OCI-M2 (cell line): Measurements from ENCODE around the gene PATE1.
"Not testable (repeated sequence)": the region's sequence is repeated elsewhere in the genome, so short reads cannot be mapped to it uniquely, and the experiment has no call there.

ENCODE experiments used
- DNase-seq: peaks from one replicate; lab custom pipeline; 2025; ENCODE audit not compliant: unreplicated experiment; lab: John Stamatoyannopoulos, UW

PATE1 gene, protein sequence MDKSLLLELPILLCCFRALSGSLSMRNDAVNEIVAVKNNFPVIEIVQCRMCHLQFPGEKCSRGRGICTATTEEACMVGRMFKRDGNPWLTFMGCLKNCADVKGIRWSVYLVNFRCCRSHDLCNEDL

DNA sequence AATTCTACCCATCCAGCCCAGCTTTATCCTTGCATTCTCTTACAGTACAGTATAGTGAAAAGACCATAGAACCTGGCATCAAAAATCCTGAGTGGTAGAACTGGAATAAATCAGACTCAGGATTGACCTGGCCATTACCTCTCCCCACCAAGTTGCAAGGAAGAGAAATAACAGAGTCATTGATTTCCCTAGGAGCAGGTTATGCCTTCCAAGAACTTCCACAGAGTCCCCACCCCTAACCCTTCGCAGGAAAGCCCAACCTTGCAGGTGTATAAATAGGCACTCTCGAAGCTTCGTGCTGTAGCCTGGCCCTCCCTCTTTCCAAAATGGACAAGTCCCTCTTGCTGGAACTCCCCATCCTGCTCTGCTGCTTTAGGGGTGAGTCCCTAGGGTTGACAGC is at the start of gene PATE1:
PATE1 (plus strand) TSS at position 301 of the 400 bp plus-strand sequence; CDS start at position 327, 26 bp downstream.
- DNase-seq = no peak

GRCh38 chr11:125701018-125701610 is 45.0 kb upstream of the PATE1 start:
- no peak for DNase-seq

DNA sequence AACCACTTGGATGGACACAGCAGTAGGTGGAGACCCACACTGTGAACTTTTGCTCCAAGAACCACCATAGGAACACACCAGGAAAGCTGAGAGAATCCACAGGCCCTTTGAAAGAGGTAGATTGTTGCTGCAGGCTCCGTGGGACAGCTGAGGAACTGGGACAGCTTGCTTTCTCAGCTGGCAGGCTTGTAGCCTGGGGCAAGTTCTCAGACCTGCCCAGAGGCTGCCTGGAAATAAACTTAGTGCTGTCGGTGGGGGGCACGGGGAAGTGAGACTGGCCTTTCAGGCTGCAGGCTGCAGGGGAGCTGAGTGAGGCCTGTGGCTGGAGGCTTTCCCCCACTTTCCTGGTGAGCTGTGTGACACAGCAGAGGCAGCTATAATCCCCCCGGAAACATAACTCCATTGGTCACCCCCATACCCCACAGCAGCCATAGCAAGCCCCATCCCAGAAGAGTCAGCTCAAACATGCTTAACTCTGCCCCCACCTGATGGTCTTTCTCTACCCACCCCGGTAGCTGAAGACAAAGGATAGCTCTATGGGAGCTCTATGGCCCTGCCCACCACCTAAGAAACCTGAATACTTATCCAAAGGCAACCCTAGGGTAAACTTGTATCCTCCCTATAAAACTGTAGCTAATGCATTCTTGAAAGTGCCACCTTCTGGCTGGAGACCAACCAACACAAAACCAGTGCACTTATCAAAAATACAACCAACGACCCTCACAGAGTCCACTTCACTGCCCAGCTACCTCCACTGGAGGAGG is 44.0 kb upstream of the PATE1 start:
- DNase-seq = no peak

DNA sequence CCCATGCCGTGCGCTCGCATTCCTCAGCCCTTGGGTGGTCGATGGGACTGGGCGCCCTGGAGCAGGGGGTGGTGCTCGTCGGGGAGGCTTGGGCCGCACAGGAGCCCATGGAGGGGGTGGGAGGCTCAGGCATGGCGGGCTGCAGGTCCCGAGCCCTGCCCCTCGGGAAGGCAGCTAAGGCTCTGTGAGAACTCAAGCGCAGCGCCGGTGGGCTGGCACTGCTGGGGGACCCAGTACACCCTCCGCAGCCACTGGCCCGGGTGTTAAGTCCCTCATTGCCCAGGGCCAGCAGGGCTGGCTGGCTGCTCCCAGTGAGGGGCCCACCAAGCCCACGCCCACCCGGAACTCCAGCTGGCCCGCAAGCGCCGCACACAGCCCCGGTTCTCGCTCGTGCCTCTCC is 41.4 kb upstream of the PATE1 start:
- DNase-seq = not testable (repeated sequence)

- no peak for DNase-seq
Measured at GRCh38 chr11:125720781-125721180, 25.3 kb upstream of the PATE1 start.

GRCh38 chr11:125724125-125724524 is 22.0 kb upstream of the PATE1 start:
- no peak for DNase-seq

GRCh38 chr11:125728969-125729368 is 17.1 kb upstream of the PATE1 start:
- no peak for DNase-seq

- DNase-seq = no peak
Measured at GRCh38 chr11:125740617-125741016, 5.5 kb upstream of the PATE1 start.

GRCh38 chr11:125743681-125744080 is 2.4 kb upstream of the PATE1 start:
- DNase-seq = no peak

DNA sequence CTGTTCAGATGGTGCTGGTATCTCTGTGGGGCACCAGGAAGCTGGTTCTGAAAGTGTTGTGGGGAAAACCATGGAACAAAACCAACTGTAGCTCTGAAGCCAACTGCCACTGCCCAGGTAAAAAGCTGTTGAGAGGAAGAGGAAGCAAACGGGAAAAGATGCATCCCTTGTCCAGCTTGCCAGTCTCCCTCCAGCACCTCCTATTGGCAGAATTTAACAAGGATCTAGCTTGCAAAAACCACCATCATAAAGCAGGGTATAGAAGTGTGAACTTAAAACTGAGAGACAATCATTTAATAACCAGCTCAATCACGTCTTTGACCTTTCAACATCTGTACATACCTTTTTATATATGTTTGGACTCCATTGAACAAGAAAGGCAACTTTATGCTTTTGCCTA is 4.5 kb downstream of the PATE1 start:
- DNase-seq = no peak

GRCh38 chr11:125756050-125756449 is 10.0 kb downstream of the PATE1 start:
- no peak for DNase-seq

GRCh38 chr11:125762445-125762844 is 16.4 kb downstream of the PATE1 start:
- DNase-seq = no peak

DNA sequence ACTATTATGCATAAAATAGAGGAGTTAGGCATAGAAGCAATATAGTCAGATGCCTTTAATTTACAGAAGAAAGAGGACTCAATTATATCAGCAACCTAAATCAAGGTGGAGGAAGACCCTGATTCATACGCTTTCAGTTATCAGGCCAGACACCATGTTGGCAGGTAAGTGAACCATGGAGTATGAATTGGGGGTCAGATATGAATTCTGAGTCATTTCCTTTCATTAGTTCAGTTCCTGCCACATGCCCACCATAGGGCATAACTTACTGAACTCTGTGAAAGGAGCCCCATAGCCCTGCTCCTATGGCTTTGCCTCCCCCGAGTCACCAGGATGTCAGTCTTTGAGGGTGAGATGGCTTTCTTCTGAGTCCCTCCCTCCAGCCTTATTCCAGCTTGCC is 17.4 kb downstream of the PATE1 start:
- DNase-seq = no peak

DNA sequence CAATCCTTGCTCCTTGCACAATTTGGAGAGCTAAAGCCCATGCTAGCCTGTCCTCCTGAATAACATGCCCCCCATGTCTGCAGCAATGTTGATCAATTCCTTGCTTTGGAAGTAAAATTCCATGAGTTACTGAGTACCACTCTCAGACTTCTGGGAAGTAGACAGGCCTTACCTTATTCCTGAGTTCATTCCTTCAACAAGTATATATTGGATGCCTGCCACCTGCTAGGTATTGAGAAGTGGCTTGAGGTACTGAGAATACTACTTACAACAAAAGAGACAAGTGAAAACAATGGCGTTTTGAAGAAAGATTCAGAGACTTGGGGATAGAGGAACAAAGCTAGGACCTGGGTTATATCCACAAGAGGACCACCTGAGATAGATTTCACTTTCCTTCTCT is 20.2 kb downstream of the PATE1 start:
- no peak for DNase-seq

GRCh38 chr11:125768336-125769046 is 22.4 kb downstream of the PATE1 start:
- DNase-seq = no peak

DNA sequence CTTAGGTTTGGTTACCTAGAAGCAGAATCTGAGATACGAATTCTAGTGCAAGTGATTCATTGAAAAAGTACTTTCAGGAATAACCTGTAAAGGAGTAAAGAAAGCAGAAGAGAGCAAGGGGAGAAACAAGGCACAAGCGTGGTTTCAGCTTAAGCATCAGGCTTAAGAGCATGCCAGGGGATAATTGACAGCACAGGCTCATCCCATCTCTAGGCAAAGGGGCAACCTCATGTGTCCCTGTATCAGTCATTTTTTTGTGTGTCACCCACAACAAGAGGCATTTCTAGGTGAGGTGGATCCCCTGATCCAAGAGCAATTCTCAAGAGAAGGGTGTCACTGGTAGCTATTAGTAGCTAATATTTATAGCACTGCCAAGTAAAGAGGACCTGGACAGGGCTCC is 24.5 kb downstream of the PATE1 start:
- DNase-seq = no peak

DNA sequence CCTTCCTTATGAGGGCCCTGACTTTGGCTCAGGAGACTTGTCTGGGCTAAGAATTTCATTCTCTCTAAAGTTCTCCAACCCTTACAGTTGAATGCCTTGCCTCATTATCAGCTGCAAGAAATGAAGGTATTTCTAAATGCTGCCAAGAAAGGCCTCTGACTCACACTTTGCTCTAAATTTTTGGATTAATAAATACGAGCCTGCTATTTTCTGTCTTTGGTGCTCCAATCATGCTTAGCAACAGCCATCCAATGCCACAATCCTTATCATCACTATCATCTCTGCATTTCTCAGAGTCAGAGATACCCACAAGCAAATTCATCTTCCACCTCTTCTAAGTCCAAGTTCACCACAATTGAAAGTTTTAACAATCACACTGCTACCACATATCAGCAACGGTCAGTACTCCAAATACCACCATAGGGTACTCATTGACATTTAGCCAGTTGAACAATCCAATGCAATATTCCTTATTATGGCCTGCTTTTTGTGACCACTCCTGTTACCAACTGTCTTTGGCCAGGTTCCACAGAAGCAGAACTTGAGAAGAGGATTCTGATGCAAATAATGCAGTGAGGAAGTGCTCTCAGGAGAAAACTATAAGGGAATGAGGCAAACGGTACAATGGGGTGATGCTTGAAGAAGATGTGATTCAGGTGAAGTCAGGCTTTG is 26.9 kb downstream of the PATE1 start:
- DNase-seq = no peak

DNA sequence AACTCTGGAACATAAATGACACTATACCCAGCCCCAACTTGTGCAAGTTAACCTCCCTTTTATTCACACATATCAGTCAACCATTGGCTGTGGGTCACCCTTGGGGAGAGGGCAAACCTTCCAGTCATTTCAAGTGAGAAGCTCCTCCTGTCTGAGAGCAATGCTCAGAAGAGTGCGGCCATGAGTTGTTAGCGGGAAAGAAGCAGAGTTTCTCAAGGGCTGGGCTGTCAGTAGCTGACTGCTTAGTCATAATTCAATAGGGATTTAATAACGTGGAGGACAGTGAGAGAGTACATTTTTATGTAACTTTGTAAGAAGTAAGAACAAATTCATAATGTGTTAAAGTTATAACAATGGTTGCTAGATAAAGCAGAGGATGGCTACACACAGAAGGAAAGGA is 27.4 kb downstream of the PATE1 start:
- no peak for DNase-seq

GRCh38 chr11:125777309-125777708 is 31.2 kb downstream of the PATE1 start:
- DNase-seq = no peak

DNA sequence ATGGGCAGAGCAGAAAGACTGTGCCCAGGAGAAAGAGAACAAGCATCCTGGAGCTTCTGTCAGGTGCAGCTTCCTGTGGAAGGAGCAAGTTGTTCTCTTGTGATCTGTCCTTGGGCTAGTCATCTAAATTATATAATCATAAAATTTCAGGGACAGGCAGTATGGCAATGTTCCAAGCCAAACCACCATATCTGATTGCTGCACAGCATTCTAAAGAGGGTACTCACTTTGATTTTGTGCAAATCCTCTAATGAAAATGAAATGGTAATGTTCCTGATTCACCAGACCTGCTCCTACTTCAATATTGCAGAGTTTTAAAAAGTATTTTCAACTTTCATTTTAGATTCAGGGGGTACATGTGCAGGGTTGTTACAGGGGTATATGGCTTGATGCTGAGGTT is 32.6 kb downstream of the PATE1 start, which contains the start of gene PATE2:
PATE2 (minus strand) TSS at position 101 of the 400 bp plus-strand sequence; CDS start at position 46, 55 bp downstream.
- DNase-seq = no peak

DNA sequence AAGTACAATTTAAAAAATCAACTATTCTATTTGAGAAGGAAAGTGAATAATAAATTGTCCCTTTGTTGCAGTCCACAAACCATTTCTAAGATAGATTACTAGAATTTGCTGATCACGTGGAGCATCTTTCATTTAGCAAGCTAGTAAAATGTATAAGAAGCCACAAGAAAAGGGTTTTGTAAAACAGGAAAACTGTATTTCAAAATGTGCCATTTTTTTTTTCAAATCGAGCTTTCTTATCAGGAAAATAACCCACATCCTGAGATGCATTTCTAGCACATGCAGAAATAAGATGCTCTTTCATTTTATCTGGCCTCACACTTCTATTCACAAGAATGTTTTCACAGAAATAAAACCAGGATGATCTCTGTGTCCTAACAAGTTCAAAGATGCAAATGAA is 38.6 kb downstream of the PATE1 start:
- DNase-seq = no peak
